ENCODE data around the gene KRTAP9-9.
"Not testable (repeated sequence)": the region's sequence is repeated elsewhere in the genome, so short reads cannot be mapped to it uniquely, and the experiment has no call there.

DNA sequence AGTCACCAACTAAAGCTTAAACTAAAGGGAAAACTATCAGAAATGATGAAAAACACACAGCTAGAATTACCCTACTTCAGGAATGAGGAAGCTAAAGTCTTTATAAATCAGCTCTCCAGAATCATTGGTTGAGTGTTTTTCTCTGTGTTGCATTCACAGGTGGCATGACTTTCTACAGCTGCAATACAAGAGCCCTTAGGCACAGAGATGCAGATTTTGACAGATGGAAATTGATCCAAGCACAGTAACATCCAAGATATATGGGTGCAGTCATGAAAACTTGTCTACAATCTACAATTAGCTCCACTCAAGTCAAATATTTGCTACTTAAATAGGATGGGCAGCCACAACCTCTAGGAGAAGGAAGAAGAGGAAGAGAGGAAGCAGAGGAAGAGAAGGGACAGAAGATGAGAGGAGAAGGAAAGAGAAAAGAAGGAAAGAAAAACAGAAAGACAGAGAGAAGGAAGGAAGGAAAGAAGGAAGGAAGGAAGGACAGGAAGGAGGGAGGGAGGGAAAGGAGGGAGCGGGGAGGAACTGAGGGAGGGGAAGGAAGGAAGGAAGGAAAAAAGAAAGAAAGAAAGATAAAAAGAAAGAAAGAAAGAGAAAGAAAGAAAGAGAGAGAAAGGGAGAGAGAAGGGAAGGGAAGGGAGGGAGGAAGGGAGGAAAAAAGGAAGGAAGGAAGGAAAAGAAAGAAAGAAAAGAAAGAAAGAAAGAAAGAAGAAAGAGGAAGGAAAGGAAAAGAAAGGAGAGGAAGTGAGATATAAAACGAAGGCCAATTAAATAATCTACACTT is 8.0 kb upstream of the KRTAP9-9 start:
- not testable (repeated sequence) for TF ChIP-seq TEAD4 (IDR thresholded peaks at IDR 0.05; ENCODE audit: low read depth, low read length); CTCF (IDR thresholded peaks at IDR 0.05; ENCODE audit: control extremely low read depth in 1 of 3, insufficient read depth in 1 of 3, low read depth in 1 of 3, low read length in 3 of 3); RAD21 (IDR thresholded peaks at IDR 0.05 in 1 of 2, conservative IDR thresholded peaks at IDR 0.05 in 1 of 2; ENCODE audit: low read depth in 2 of 2, low read length in 2 of 2); MAX (IDR thresholded peaks at IDR 0.05); MAFK (IDR thresholded peaks at IDR 0.05; ENCODE audit: low read depth, low read length); CBX8 (IDR thresholded peaks at IDR 0.05; ENCODE audit: borderline replicate concordance, low read depth, low read length)
- TF ChIP-seq, protein P1, sequence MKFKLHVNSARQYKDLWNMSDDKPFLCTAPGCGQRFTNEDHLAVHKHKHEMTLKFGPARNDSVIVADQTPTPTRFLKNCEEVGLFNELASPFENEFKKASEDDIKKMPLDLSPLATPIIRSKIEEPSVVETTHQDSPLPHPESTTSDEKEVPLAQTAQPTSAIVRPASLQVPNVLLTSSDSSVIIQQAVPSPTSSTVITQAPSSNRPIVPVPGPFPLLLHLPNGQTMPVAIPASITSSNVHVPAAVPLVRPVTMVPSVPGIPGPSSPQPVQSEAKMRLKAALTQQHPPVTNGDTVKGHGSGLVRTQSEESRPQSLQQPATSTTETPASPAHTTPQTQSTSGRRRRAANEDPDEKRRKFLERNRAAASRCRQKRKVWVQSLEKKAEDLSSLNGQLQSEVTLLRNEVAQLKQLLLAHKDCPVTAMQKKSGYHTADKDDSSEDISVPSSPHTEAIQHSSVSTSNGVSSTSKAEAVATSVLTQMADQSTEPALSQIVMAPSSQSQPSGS (IDR thresholded peaks at IDR 0.05; ENCODE audit: low read length): not testable (repeated sequence)

All from H1 (cell line).